GM18499 (cell line): ENCODE results near the gene CA7.

Experiments
- ATAC-seq: cut with Tn5 transposase; IDR thresholded peaks from one replicate; pipeline ENCODE4 v1.9.1; 2021; ENCODE audit warnings: moderate number of reproducible peaks; ENCODE audit not compliant: insufficient read depth, unreplicated experiment

CA7 gene

DNA sequence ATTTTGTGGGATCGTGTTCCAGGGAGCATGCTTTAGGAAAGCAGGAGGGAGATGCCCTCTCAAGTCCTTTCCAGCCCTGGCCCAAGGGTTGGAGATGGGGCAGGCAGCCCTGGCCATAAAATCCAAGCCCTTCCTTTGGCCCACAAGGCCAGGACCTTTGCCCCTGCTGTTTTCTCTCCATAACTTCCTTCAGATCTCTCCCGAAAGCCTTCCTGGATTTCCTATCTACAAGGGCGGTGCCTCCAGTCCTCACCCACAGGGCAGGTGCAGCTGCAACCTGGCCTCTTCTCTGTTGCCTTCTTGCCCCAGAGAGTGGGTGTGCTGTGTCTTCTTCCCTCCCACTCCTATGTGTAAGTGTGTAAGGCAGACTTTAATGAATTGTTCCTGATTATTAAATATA, 27.6 kb downstream of the CA7 start:
- ATAC-seq = no peak

DNA sequence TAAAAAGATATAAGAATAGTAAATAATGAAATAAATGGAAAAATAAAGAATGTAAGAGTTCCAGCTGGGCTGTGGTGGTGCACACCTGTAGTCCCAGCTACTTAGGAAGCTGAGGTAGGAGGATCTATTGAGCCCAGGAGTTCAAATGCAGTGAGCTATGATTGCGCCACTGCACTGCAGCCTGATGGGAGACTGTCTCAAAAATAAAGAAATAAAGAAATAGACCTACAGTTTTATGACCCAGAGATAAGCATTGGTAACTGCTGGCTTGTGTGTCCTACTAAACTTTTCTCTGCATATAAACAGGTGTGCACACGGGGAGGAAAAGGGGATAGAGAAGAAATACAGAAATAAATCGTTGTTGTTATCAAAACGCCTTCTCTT, 28.3 kb downstream of the CA7 start:
- ATAC-seq = no peak

DNA sequence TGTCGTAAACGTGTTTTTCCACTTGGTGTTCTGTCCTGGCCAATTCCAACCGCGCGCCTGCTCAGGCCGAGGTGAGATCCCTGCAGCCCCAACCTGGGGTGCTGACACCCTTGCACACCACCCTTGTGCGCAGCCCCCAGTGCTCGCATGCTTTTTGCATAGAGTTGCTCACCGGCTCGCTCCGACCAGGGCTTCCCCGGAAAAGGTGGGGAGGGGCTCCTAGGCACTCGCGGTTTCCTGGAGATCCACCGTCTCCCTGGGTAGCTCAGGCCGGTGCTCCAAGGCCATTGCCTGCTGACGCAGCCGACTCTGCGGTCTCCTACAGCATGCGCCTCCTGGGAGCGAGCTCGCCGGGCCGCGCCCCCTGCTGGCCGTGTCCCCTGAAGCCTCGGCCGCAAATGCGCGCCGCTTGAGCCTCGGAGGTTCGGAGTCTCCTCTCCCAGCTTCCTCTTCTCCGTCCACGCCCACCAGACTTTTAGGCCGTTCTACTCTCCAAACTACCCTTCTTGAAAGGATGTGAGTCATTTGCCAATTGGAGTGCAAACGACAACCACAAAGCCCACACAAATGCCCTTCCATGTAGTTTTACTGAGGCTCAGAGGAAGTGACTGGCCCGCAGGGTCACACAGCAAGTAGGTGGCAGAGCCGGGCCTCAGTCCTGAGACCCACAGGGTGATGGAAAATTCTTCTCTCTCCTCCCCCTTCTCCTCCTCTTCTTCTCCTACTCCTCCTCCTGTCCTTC, 28.9 kb downstream of the CA7 start:
- peak; percentile 78 for ATAC-seq

DNA sequence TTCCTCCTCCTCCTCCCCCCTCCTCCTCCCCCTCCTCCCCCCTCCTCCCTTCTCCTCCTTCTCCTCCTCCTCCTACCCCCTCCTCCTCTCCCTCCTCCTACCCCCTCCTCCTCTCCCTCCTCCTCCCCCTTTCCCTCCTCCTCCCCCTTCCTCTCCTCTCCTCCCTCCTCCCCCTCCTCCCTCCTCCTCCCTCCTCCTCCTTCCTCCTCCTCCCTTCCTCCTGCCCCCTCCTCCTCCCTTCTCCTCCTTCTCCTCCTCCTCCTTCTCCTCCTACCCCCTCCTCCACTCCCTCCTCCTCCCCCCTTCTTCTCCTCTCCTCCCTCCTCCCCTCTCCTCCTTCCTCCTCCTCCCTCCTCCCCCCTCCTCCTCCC, 29.5 kb downstream of the CA7 start:
- ATAC-seq = no peak

DNA sequence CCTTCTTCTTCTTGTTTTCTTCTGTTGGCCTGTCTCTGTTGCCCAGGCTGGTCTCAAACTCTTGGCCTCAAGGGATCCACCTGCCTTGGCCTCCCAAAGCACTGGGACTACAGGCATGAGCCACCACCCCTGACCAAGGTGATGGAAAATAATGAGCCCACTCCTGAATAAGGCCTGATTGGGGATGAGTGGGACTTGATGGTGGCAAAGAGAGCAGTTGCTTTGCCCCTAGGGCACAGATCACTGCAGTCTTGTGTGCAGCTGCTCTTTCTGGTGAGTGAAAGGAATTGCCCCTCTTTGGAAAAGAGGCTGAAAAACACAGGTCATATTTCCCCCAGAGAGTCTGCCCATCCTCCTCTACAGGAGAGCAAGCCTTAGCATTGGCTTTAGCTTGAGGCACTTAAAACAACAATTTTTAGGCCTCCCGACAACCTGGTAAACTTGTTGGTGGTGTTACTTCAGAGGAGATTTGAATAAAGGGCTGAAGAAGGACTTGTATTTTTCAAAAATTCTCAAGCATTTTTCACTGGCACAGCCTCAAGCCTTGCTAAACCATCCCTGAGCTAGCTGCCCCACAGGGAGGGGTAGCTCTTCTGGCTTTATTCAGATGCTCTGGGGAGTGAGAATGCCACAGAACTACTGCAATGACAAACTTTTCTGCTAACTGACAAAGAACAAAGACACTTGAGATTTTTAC, 30.0 kb downstream of the CA7 start:
- no peak for ATAC-seq

DNA sequence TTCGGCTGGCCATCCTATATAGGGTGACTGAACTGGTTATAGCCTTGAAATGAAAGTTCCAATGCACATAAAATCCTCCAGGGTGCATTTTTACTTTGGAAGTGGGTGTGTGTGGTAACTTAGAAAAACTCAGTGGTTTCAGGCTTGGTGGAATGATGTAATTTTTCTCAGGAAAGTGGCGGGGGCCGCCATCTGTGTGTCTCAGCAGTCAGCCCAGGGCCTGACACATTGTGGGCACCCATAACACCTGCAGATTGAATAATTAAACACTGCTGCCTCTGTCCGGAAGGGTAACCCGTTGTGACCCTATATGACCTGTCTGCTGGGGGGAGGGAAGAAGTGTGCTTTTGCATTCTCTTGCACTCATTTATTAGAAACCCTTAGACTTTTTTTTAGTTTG, 33.9 kb downstream of the CA7 start:
- no peak for ATAC-seq

DNA sequence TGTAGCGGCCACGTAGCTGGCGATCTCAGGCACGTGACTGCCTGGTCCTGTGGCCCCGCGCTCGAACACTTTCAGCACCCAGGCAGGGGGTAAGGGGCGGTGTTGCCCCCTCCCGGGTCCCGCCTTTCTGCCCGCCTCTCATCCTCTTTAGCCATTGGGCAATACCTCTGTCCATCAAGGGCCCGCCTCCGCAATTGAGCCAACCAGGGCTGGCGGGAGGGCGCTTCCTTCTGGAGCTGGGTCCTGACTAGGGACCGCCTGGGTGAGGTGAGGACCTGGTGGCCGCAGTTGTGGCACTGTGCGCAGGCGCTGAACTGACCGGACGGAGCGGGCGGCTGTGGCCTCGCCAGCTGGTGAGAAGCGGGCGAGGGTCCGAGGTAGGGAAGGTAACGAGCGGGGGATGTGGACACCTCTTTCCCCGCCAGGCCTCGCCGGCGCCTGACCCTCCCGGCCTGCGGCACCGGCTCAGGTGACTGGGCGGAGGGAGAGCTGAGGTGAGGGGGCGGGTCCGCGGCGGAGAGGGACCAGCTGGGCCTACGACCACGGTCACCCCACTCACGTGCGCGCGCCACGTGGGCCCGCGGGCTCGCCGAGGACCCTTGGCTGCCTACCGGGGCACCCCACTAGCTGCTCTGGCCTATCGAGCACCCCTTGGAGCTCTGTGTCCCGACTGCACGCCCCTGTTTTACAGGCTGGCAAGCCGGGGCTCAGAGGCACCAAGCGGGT, 36.2 kb downstream of the CA7 start, which contains the start of gene PDP2:
Gene PDP2 (plus strand): TSS at position 228 of the 726 bp plus-strand sequence. CDS start 3,770 bp downstream, outside the sequence.
- peak; percentile 80 for ATAC-seq

DNA sequence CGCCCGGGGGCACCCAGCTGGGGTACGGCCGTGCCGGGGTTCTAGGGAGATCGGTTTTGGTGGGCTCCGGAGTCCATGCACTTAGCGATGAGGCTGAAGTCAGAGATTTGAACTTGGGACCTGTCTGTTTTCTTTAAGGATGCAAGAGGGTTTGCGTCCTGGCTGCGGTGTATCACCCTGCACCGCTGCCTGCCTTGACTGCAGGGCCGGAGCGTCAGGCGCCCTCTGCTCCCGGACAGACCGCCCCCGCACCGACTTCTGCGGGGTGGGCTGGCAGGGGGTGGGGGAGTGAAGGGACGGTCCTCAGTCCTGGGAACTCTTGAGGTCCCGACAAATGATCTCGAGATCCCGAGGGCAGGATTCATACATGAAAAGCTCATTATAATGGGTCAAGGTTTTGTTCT, 36.8 kb downstream of the CA7 start:
- ATAC-seq = no peak

DNA sequence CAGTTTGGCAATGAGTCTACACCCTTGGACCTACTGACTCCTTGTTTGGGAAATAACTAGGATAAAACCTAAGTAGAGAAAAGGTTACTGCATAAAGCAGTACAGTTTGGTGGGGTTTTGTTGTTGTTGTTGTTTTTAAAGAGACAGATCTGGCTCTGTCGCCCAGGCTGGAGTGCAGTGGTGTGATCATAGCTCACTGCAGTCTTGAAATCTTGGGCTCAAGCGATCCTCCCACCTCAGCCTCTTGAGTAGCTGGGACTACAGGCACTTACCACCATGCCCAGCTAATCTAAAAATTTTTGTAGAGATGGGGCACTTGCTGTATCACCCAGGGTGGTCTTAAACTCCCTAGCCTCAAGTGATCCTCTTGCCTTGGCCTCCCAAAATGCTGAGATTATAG, 37.3 kb downstream of the CA7 start:
- ATAC-seq = no peak

DNA sequence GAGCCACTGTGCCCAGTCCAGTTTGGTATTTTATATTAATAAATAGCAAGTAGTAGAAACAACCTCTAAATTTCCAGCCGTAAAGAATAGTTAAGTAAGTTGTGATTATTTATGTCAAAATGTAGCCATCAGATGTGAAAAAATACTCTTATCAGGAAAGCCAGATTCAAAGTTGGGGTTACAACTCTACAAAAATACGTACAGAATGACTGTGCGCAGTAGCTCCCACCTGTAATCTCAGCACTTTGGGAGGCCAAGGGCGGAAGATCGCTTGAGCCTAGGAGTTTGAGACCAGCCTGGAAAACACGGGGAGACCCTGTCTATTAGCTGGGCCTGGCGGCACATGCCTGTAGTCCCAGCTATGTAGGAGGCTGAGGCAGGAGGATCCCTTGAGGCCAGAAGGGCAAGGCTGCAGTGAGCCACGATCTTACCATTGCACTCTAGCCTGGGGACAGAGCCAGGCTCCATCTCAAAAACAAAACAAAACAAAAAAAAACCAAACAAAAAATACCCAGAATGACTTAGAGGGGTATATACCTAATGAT, 37.8 kb downstream of the CA7 start:
- ATAC-seq = no peak

DNA sequence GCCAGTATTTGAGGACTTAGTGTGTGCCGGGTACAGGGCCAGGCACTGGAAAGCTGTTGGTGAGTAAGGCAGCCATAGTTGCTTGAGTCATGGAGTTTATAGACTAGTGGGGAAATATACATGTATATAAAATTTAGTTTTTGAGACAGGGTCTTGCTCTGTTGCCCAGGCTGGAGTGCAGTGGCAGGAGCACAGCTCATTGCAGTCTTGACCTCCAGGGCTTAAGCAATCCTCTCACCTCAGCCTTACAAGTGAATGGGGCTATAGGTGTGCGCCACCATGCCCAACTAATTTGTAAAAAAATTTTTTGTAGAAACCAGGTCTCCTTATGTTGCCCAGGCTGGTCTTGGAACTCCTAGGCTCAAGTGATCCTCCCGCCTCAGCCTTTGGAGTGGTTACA, 38.5 kb downstream of the CA7 start:
- no peak for ATAC-seq

DNA sequence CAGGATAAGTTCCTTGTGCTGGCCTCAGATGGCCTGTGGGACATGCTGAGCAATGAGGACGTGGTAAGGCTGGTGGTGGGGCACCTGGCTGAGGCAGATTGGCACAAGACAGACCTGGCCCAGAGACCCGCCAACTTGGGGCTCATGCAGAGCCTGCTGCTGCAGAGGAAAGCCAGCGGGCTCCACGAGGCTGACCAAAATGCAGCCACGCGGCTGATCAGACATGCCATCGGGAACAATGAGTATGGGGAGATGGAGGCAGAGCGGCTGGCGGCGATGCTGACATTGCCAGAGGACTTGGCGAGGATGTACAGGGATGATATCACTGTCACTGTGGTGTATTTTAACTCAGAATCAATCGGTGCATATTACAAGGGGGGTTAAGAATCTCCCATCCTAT, 41.3 kb downstream of the CA7 start:
- ATAC-seq = no peak

DNA sequence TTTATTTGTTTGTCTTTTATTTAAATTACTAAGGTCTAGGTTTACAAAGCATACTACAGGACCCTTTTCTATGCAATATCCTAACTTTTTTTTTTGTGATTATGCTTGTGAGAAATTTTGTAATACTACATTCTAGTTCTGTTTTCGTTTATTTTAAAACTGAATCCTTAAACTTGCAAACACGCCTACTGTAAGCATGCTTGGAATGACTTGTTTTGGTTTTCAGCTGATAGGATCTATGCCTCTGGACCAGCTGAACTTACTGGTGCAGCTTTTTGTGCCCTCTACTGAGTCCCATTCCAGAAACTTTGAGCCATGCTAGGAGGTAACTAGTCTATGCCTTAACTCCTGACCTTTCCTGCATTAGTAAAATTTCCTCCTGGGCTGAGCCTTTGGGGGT, 42.1 kb downstream of the CA7 start:
- ATAC-seq = no peak

DNA sequence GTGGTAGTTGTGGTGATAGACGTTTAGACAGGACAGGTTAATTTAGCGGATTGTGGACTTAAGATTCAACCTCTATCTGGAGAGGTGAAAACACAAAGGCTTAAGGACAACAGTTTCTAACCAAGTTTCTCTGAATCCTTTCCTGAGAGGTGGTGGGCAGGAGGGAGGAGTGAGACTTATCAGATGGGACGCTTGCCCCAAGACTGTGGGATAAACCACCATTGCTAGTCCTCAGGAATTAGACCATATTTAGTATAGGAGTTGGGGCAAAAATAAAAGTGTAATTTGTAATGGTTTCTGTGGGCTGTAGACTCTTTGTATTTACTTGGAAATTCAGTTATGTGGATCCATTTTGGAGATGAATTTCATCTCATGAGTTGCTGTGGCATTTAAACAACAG, 42.7 kb downstream of the CA7 start:
- no peak for ATAC-seq

DNA sequence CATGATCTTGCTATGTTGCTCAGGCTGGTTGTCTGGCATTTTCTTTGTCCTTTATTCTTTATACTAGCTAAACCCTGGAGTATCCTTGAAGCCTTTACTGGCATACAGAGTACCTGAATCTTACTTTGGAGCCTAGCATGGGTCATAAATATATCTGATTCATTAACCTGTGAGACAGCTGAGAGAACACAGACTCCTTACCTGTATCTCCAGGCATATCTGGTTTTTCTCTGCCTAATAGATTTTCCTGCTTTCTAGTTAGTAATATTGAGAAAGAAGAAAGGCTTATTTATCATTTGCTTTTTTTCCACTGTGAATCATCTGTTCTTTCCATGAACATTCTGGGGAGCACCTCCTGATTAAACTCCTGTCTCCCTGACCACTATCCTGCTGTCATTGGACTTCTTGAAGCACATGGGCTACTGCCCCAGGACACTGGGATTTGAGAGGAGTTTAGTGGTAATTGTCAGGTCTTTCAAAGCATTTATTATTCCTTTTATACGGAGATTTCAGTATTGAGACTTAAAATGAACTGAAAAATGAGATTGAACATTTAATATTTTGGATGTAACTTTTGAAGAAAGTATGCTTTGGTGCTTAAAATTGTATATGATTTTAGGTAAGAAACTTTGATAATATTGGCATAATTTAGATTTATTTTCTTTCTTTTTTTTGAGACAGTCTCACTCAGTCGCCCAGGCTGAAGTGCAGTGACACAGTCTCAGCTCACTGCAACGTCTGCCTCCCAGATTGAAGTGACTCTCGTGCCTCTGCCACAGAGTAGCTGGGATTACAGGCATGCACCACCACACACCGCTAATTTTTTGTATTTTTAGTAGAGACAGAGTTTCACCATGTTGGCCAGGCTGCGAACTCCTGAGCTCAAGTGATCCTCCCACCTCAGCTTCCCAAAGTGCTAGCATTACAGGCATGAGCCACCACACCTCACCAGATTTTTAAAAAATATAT, 44.7 kb downstream of the CA7 start:
- ATAC-seq = no peak

DNA sequence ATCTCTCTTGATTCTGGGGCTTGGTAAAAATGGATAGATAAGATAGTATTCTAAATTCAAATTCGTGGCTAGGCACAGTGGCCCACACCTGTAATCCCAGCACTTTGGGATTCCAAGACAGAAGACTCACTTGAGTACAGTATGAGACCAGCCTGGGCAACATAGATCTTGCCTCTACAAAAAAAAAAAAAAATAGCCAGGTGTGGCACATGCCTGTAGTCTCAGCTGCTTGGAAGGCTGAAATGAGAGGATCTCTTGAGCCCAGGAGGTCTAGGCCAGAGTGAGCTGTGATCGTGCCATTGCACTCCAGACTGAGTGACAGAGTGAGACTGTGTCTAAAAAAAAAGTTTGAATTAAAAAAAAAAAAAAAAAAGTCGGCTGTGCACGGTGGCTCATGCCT, 45.4 kb downstream of the CA7 start:
- ATAC-seq = no peak

DNA sequence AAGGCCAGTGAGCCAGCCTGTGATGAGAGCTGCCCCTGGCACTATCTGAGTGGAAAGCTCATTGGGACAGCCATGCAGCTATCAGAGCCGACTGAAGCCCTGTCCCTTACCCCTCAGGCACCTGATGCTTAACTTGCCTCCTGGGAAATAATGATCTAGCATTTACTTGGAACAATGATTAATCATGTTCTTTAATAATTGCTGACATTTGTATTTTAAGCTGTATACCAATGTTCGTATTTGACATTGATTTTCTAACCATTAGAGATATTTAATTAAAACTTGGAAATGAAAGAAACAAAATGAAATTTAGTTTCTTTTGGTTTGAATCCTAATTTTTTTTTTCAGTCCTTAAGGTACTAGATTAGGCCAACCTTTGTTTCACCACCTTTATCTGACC, 46.6 kb downstream of the CA7 start:
- ATAC-seq = no peak

DNA sequence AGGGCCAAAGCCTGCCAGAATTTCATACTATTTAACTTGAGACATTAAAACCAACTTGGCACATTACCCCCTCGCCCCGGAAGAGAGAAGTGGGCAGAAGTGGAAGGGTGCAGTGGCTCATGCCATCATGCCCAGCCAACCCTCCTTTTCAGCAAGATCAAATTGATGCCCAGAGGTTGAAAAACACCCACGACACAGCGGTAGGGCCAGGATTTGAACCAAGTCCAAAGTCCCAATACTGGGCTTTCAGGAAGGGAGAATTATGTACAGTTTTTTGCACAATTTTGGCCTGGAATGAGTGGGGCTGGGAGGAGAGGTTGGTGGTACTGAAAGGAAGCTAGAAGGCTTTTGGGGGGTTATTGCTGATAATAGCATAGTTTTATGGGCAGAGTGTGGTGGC, 47.1 kb downstream of the CA7 start:
- ATAC-seq = no peak

DNA sequence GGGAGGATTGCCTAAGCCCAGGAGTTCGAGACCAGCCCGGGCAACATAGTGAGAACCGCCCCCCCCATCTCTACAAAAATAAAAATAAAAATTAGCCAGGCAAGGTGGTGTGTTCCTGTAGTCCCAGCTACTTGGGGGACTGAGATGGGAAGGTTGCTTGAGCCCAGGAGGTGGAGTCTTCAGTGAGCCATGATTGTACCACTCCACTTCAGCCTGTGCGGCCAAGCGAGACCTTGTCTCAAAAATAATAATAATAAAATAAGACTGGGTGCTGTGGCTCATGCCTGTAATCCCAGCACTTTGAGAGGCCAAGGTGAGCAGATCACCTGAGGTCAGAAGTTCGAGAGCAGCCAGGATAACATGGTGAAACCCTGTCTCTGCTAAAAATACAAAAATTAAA, 47.6 kb downstream of the CA7 start:
- ATAC-seq = no peak

DNA sequence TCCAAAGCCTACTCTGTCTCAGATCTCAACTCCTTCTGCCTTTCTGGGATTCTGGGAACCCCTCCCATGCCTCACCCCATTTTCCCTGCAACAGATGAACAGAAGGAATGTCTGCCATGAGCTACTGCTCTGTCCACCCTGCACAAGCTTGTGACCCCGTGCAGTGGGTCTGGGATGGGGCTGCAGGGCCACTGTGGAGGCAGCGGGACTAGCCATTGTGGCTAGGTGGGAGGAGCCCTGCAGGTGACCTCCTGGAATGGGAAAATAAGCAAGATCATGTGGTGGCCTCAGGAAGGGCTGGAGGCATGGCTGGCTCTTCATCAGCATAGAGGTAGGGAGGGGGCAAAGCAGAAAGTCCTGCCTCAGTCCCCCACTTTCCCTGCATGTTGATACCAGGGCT, 49.8 kb downstream of the CA7 start:
- ATAC-seq = no peak
